Liver (tissue), 9 donors: ENCODE measurements around the gene PPP4C. TPM values are rescaled to one million over a fixed set of nuclear protein-coding genes. Genes with fewer than 3 reads are reported as not detected.

ENCODE experiments used
- DNase-seq: peaks from one replicate; pipeline ENCODE4 v3.0.0-alpha.2; 2017; ENCODE audit warnings: low spot score
- H3K27ac ChIP-seq, 2 donors: one replicate each; pipeline ENCODE4 v1.7.0; 2013; ENCODE audit warnings: inconsistent platforms in 2 of 2, low read length in 2 of 2, control low read depth in 1 of 2, low read depth in 1 of 2, mild to moderate bottlenecking in 1 of 2
- H3K27me3 ChIP-seq, 4 donors: one replicate each; pipeline versions ENCODE4 v1.6.1 to v1.7.0; 2013; ENCODE audit warnings: low read length in 3 of 4, inconsistent platforms in 1 of 4, mild to moderate bottlenecking in 1 of 4, moderate library complexity in 1 of 4; ENCODE audit not compliant: control insufficient read depth in 4 of 4, insufficient read depth in 4 of 4
- H3K36me3 ChIP-seq, 4 donors: one replicate each; pipeline versions ENCODE4 v1.6.1 to v1.7.0; 2013; ENCODE audit warnings: low read length in 3 of 4, mild to moderate bottlenecking in 3 of 4, low read depth in 1 of 4, moderate library complexity in 1 of 4; ENCODE audit not compliant: control insufficient read depth in 4 of 4, insufficient read depth in 3 of 4
- H3K4me1 ChIP-seq, 4 donors: one replicate each; pipeline versions ENCODE4 v1.6.1 to v1.7.0; 2013; ENCODE audit warnings: low read length in 3 of 4, mild to moderate bottlenecking in 3 of 4, moderate library complexity in 1 of 4; ENCODE audit not compliant: control insufficient read depth in 4 of 4, insufficient read depth in 4 of 4
- H3K4me3 ChIP-seq, 3 donors: one replicate each; pipeline versions ENCODE4 v1.6.1 to v1.7.0; 2013; ENCODE audit warnings: low read length in 3 of 3, control low read depth in 1 of 3, low read depth in 1 of 3, mild to moderate bottlenecking in 1 of 3
- H3K9ac ChIP-seq, 2 donors: one replicate each; pipeline ENCODE4 v1.7.0; 2013; ENCODE audit warnings: low read length in 2 of 2, mild to moderate bottlenecking in 2 of 2, moderate library complexity in 2 of 2, control low read depth in 1 of 2, low read depth in 1 of 2
- H3K9me3 ChIP-seq, 4 donors: one replicate each; pipeline versions ENCODE4 v1.6.1 to v1.7.0; 2013; ENCODE audit warnings: low read length in 3 of 4; ENCODE audit not compliant: control insufficient read depth in 4 of 4
- EGR1 ChIP-seq, 2 donors: IDR thresholded peaks; 2 replicates each; pipeline ENCODE4 v1.6.1; 2016 to 2018; ENCODE audit warnings: antibody characterized with exemption in 2 of 2, low read depth in 2 of 2
- FOXA1 ChIP-seq: IDR thresholded peaks from 2 replicates; pipeline ENCODE4 v1.6.1; 2016; ENCODE audit warnings: antibody characterized with exemption
- FOXA2 ChIP-seq: IDR thresholded peaks from 2 replicates; pipeline ENCODE4 v1.6.1; 2016; ENCODE audit warnings: antibody characterized with exemption
- GABPA ChIP-seq, 2 donors: IDR thresholded peaks in 1 of 2; conservative IDR thresholded peaks in 1 of 2; 2 replicates each; pipeline ENCODE4 v1.6.1; 2016; ENCODE audit warnings: antibody characterized with exemption in 2 of 2, mild to moderate bottlenecking in 1 of 2, moderate library complexity in 1 of 2
- HNF4A ChIP-seq, 2 donors: conservative IDR thresholded peaks; 2 replicates each; pipeline ENCODE4 v1.6.1; 2016; ENCODE audit warnings: antibody characterized with exemption in 2 of 2, mild to moderate bottlenecking in 2 of 2
- HNF4G ChIP-seq: IDR thresholded peaks from 2 replicates; pipeline ENCODE4 v1.6.1; 2016; ENCODE audit warnings: antibody characterized with exemption
- RAD21 ChIP-seq, 2 donors: IDR thresholded peaks; 2 replicates each; pipeline ENCODE4 v1.6.1; 2016; ENCODE audit warnings: antibody characterized with exemption in 2 of 2, mild to moderate bottlenecking in 2 of 2
- RXRA ChIP-seq, 2 donors: IDR thresholded peaks; 2 replicates each; pipeline ENCODE4 v1.6.1; 2017 to 2018; ENCODE audit warnings: antibody characterized with exemption in 2 of 2, mild to moderate bottlenecking in 1 of 2
- SP1 ChIP-seq: IDR thresholded peaks from 2 replicates; pipeline ENCODE4 v1.6.1; 2018; ENCODE audit warnings: antibody characterized with exemption, mild to moderate bottlenecking
- TAF1 ChIP-seq: conservative IDR thresholded peaks from 2 replicates; pipeline ENCODE4 v1.6.1; 2016; ENCODE audit warnings: antibody characterized with exemption, mild to moderate bottlenecking
- YY1 ChIP-seq: IDR thresholded peaks from 2 replicates; pipeline ENCODE4 v1.6.1; 2016; ENCODE audit warnings: antibody characterized with exemption, mild to moderate bottlenecking
- WGBS: extraction: QIAGEN DNeasy Blood & Tissue Kit; methylation state at CpG from one replicate; pipeline ENCODE4 v1.1.7; 2013; 5-methylcytosine and 5-hydroxymethylcytosine counted together
- polyA plus RNA-seq, 2 donors: library from polyadenylated mRNA; stranded (reverse) in 1 of 2; unstranded in 1 of 2; fragments of 200-250 nt in 1 of 2; fragments of >200 nt in 1 of 2; fragmentation: Nextera tagmentation in 1 of 2; extraction: Ambion mirVana in 1 of 2; gene quantifications; one replicate each; pipeline versions ENCODE4 v1.2.1 to v1.2.3, GENCODE V29; 2013 to 2015
- total RNA-seq, 2 donors: library from RNA; depleted of rRNA; stranded (reverse); fragments of >200 nt; gene quantifications; one replicate each; pipeline ENCODE4 v1.2.3, GENCODE V29; 2014
- TF ChIP-seq, protein P1 (sequence below): IDR thresholded peaks from 2 replicates; pipeline ENCODE4 v1.6.1; 2016; ENCODE audit warnings: antibody characterized with exemption
- TF ChIP-seq, protein P2 (sequence below): IDR thresholded peaks from 2 replicates; pipeline ENCODE4 v1.6.1; 2016; ENCODE audit warnings: antibody characterized with exemption
- TF ChIP-seq, protein P3 (sequence below): fragments of 150-350 bp; IDR thresholded peaks from 2 replicates; pipeline ENCODE4 v1.5.1; 2017; ENCODE audit warnings: improper control_type of control experiment, low read depth, low read length; ENCODE audit not compliant: missing input control
- TF ChIP-seq, protein P4 (sequence below): IDR thresholded peaks from 2 replicates; pipeline ENCODE4 v1.6.1; 2016; ENCODE audit warnings: antibody characterized with exemption, mild to moderate bottlenecking
- TF ChIP-seq, protein P5 (sequence below): IDR thresholded peaks from 2 replicates; pipeline ENCODE4 v1.6.1; 2016; ENCODE audit warnings: antibody characterized with exemption
- donor health status: healthy.
- donor health status: healthy.
- donor health status: healthy.
- donor health status: healthy.
- donor health status: healthy.

PPP4C gene
- total and polyA plus RNA-seq, 4 donors: 49.7 to 79.6 (median 62.5) TPM

DNA sequence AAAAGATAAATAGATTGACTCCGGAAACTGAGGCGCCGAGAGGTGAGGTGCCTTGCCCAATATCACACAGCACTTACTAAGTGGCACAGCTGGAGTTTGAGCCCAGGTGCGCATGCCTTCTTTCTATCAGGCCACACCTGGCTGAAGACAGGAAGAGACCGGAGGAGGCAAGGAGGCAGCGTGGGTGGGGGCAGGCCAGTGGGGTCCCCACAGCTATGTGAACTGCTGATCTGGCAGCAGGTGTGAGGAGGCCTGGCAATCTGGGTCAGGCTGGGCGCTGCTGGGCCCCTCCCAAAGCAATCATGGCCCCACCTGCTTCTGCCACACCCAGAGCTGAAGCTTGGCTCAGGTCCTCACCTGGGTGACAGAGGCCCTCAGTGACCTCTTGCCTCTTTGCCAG, 39.4 kb downstream of the PPP4C start:
- Histone ChIP-seq H3K36me3 (peaks cover 4 to 21% (median 6%) of the 10 kb centered on the region in 4 donors), H3K4me1 (no peaks in the 10 kb centered on the region), H3K4me3 (no peak overlapping the region), H3K9me3 (no peaks in the 10 kb centered on the region), H3K27ac (no peak overlapping the region), H3K27me3 (no peaks in the 10 kb centered on the region), H3K9ac (no peak overlapping the region)
- DNase-seq: no peak
- TF ChIP-seq RXRA (IDR thresholded peaks at IDR 0.05) (no peak), EGR1 (IDR thresholded peaks at IDR 0.05; ENCODE audit: low read depth in 2 of 2) (no peak), YY1 (no peak), SP1 (no peak), HNF4A (conservative IDR thresholded peaks at IDR 0.05) (no peak), FOXA1 (no peak), RAD21 (IDR thresholded peaks at IDR 0.05) (no peak), TAF1 (no peak), GABPA (IDR thresholded peaks at IDR 0.05 in 1 of 2, conservative IDR thresholded peaks at IDR 0.05 in 1 of 2) (no peak)
- TF ChIP-seq, protein P1, sequence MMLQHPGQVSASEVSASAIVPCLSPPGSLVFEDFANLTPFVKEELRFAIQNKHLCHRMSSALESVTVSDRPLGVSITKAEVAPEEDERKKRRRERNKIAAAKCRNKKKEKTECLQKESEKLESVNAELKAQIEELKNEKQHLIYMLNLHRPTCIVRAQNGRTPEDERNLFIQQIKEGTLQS: no peak
- TF ChIP-seq, protein P2, sequence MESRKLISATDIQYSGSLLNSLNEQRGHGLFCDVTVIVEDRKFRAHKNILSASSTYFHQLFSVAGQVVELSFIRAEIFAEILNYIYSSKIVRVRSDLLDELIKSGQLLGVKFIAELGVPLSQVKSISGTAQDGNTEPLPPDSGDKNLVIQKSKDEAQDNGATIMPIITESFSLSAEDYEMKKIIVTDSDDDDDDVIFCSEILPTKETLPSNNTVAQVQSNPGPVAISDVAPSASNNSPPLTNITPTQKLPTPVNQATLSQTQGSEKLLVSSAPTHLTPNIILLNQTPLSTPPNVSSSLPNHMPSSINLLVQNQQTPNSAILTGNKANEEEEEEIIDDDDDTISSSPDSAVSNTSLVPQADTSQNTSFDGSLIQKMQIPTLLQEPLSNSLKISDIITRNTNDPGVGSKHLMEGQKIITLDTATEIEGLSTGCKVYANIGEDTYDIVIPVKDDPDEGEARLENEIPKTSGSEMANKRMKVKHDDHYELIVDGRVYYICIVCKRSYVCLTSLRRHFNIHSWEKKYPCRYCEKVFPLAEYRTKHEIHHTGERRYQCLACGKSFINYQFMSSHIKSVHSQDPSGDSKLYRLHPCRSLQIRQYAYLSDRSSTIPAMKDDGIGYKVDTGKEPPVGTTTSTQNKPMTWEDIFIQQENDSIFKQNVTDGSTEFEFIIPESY: no peak
- TF ChIP-seq, protein P3, sequence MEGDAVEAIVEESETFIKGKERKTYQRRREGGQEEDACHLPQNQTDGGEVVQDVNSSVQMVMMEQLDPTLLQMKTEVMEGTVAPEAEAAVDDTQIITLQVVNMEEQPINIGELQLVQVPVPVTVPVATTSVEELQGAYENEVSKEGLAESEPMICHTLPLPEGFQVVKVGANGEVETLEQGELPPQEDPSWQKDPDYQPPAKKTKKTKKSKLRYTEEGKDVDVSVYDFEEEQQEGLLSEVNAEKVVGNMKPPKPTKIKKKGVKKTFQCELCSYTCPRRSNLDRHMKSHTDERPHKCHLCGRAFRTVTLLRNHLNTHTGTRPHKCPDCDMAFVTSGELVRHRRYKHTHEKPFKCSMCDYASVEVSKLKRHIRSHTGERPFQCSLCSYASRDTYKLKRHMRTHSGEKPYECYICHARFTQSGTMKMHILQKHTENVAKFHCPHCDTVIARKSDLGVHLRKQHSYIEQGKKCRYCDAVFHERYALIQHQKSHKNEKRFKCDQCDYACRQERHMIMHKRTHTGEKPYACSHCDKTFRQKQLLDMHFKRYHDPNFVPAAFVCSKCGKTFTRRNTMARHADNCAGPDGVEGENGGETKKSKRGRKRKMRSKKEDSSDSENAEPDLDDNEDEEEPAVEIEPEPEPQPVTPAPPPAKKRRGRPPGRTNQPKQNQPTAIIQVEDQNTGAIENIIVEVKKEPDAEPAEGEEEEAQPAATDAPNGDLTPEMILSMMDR: no peak
- TF ChIP-seq, protein P4, sequence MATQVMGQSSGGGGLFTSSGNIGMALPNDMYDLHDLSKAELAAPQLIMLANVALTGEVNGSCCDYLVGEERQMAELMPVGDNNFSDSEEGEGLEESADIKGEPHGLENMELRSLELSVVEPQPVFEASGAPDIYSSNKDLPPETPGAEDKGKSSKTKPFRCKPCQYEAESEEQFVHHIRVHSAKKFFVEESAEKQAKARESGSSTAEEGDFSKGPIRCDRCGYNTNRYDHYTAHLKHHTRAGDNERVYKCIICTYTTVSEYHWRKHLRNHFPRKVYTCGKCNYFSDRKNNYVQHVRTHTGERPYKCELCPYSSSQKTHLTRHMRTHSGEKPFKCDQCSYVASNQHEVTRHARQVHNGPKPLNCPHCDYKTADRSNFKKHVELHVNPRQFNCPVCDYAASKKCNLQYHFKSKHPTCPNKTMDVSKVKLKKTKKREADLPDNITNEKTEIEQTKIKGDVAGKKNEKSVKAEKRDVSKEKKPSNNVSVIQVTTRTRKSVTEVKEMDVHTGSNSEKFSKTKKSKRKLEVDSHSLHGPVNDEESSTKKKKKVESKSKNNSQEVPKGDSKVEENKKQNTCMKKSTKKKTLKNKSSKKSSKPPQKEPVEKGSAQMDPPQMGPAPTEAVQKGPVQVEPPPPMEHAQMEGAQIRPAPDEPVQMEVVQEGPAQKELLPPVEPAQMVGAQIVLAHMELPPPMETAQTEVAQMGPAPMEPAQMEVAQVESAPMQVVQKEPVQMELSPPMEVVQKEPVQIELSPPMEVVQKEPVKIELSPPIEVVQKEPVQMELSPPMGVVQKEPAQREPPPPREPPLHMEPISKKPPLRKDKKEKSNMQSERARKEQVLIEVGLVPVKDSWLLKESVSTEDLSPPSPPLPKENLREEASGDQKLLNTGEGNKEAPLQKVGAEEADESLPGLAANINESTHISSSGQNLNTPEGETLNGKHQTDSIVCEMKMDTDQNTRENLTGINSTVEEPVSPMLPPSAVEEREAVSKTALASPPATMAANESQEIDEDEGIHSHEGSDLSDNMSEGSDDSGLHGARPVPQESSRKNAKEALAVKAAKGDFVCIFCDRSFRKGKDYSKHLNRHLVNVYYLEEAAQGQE: no peak
- whole genome bisulfite sequencing: 83% methylated on average over 7 of the region's 7 CpGs

DNA sequence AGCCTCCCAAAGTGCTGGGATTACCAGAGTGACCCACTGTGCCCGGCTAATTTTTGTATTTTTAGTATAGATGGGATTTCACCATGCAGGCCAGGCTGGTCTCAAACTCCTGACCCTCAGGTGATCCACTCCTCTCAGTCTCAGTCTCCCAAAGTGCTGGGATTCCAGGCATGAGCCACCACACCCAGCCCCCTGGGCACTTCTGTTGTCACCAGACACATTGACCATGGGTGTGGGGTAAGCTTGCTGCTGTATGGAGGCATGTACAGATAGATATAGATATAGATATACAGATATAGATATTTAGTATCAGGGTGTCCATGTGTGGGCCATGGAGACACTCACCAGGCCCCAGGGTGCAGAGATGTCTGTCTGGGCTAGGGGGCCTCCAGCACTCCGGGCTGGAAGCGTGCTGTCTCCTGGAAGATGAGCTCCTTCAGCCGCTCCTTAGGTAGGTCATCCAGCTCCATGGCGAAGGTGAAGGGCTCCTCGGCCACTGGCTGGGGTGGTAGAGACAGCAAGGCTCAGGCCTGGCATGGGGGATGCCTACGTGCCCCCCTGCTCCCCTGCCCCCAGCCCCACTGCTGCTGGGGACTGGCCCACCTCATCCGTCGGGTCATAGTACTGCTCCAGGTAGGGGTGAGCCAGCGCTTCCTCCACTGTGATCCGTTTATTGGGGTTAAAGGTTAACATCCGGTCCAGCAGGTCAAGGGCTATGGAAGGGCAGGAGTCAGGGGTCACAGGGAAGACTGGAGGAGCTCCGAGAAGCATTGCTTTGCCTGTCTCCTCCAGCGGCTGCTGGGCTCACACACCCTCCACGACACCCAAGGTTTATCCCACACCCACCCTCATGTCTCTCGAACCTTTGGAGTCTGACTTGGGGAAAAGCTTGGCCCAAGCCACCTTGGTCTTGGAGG, 40.8 kb downstream of the PPP4C start:
- no peak for DNase-seq
- Histone ChIP-seq H3K27me3 (no peaks in the 10 kb centered on the region), H3K4me3 (no peak overlapping the region), H3K36me3 (peaks cover 1 to 15% (median 5%) of the 10 kb centered on the region in 4 donors), H3K9me3 (no peaks in the 10 kb centered on the region), H3K27ac (no peak overlapping the region), H3K9ac (no peak overlapping the region), H3K4me1 (peaks cover 0 to 2% (median 0%) of the 10 kb centered on the region in 4 donors)
- WGBS: 84% methylated on average over 16 of the region's 16 CpGs
- no peak for TF ChIP-seq FOXA1
- TF ChIP-seq HNF4G: no peak
- TF ChIP-seq TAF1: no peak
- TF ChIP-seq, protein P2: no peak
- no peak for TF ChIP-seq RAD21 (IDR thresholded peaks at IDR 0.05)
- TF ChIP-seq, protein P5, sequence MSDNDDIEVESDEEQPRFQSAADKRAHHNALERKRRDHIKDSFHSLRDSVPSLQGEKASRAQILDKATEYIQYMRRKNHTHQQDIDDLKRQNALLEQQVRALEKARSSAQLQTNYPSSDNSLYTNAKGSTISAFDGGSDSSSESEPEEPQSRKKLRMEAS: no peak
- TF ChIP-seq SP1: no peak
- no peak for TF ChIP-seq FOXA2
- no peak for TF ChIP-seq YY1
- TF ChIP-seq, protein P4: no peak
- TF ChIP-seq GABPA (IDR thresholded peaks at IDR 0.05 in 1 of 2, conservative IDR thresholded peaks at IDR 0.05 in 1 of 2): no peak
